Measurements from ENCODE around the gene RGS7.

DNA sequence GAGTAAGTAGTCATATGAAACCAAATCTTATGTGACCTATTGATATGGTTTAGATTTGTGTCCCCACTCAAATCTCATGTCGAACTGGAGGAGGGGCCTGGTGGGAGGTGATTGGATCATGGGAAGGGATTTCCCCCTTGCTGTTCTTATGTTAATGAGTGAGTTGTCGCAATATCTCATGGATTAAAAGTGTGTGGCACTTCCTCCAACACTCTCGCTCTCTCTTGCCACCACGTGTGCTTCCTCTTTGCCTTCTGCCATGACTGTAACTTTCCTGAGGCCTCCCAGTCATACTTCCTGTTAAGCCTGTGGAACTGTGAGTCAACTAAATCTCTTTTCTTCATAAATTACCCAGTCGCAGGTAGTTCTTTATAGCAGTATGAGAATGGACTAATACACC lies 241.2 kb downstream of the RGS7 start:
- TF ChIP-seq, protein P1, sequence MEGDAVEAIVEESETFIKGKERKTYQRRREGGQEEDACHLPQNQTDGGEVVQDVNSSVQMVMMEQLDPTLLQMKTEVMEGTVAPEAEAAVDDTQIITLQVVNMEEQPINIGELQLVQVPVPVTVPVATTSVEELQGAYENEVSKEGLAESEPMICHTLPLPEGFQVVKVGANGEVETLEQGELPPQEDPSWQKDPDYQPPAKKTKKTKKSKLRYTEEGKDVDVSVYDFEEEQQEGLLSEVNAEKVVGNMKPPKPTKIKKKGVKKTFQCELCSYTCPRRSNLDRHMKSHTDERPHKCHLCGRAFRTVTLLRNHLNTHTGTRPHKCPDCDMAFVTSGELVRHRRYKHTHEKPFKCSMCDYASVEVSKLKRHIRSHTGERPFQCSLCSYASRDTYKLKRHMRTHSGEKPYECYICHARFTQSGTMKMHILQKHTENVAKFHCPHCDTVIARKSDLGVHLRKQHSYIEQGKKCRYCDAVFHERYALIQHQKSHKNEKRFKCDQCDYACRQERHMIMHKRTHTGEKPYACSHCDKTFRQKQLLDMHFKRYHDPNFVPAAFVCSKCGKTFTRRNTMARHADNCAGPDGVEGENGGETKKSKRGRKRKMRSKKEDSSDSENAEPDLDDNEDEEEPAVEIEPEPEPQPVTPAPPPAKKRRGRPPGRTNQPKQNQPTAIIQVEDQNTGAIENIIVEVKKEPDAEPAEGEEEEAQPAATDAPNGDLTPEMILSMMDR (IDR thresholded peaks at IDR 0.05): no peak
- no peak for TF ChIP-seq POLR2AphosphoS5 (IDR thresholded peaks at IDR 0.05; ENCODE audit: low read depth, low read length)
- TF ChIP-seq, protein P2, sequence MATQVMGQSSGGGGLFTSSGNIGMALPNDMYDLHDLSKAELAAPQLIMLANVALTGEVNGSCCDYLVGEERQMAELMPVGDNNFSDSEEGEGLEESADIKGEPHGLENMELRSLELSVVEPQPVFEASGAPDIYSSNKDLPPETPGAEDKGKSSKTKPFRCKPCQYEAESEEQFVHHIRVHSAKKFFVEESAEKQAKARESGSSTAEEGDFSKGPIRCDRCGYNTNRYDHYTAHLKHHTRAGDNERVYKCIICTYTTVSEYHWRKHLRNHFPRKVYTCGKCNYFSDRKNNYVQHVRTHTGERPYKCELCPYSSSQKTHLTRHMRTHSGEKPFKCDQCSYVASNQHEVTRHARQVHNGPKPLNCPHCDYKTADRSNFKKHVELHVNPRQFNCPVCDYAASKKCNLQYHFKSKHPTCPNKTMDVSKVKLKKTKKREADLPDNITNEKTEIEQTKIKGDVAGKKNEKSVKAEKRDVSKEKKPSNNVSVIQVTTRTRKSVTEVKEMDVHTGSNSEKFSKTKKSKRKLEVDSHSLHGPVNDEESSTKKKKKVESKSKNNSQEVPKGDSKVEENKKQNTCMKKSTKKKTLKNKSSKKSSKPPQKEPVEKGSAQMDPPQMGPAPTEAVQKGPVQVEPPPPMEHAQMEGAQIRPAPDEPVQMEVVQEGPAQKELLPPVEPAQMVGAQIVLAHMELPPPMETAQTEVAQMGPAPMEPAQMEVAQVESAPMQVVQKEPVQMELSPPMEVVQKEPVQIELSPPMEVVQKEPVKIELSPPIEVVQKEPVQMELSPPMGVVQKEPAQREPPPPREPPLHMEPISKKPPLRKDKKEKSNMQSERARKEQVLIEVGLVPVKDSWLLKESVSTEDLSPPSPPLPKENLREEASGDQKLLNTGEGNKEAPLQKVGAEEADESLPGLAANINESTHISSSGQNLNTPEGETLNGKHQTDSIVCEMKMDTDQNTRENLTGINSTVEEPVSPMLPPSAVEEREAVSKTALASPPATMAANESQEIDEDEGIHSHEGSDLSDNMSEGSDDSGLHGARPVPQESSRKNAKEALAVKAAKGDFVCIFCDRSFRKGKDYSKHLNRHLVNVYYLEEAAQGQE (IDR thresholded peaks at IDR 0.05; ENCODE audit: insufficient read depth in 1 of 2, low read depth in 2 of 2, low read length in 1 of 2): no peak
